ENCODE results near the gene MFSD11. TPM values are rescaled to one million over a fixed set of nuclear protein-coding genes. Genes with fewer than 3 reads are reported as not detected.

MFSD11 gene
- total RNA-seq, 1 donor from 2014 or later: 29.6 TPM

GRCh38 chr17:76700617-76701470 is 37.1 kb upstream of the MFSD11 start:
- no peaks in the 10 kb centered on the region for H3K27me3 Mint-ChIP-seq (ENCODE audit: low read depth)
- peak overlapping the region; percentile 95 for H3K27ac Mint-ChIP-seq (ENCODE audit: unreplicated experiment)
- DNase-seq (ENCODE audit: low read depth, low spot score): no peak
- peak overlapping the region; percentile 15 for H3K4me3 Mint-ChIP-seq
- TF ChIP-seq, protein P1, sequence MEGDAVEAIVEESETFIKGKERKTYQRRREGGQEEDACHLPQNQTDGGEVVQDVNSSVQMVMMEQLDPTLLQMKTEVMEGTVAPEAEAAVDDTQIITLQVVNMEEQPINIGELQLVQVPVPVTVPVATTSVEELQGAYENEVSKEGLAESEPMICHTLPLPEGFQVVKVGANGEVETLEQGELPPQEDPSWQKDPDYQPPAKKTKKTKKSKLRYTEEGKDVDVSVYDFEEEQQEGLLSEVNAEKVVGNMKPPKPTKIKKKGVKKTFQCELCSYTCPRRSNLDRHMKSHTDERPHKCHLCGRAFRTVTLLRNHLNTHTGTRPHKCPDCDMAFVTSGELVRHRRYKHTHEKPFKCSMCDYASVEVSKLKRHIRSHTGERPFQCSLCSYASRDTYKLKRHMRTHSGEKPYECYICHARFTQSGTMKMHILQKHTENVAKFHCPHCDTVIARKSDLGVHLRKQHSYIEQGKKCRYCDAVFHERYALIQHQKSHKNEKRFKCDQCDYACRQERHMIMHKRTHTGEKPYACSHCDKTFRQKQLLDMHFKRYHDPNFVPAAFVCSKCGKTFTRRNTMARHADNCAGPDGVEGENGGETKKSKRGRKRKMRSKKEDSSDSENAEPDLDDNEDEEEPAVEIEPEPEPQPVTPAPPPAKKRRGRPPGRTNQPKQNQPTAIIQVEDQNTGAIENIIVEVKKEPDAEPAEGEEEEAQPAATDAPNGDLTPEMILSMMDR (conservative IDR thresholded peaks at IDR 0.05): no peak
- H3K4me1 Mint-ChIP-seq: peaks cover 52% of the 10 kb centered on the region
- H3K9me3 Mint-ChIP-seq: no peaks in the 10 kb centered on the region
- H3K36me3 Mint-ChIP-seq (ENCODE audit: low read depth): no peaks in the 10 kb centered on the region

DNA sequence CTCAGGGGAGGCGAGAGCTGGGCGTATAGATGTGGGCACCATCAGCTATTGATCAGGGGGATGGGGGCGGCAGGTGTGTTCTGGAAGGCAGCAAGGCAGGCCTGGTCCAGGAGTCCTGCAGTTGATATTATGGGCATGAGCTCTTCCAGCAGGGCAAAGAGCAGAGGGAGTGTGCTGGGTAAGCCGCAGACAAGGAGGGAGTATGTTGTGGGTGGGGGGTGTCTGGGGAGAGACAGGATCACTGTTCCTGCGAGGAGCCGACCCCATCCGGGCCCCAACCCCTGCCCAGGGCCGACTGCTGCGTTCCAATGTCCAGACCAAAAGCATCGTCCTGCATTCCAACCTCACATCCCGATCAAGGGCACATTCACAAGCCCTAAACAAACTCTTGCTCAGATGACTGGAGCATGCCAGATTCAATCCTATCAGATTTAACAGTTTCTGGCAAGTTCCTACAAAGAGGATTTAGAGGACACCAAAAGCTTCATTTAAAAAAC is 36.4 kb upstream of the MFSD11 start:
- Mint-ChIP-seq H3K36me3 (ENCODE audit: low read depth) (no peaks in the 10 kb centered on the region), H3K27me3 (ENCODE audit: low read depth) (no peaks in the 10 kb centered on the region), H3K4me3 (peak overlapping the region; percentile 15), H3K27ac (ENCODE audit: unreplicated experiment) (peak overlapping the region; percentile 32), H3K4me1 (peaks cover 51% of the 10 kb centered on the region), H3K9me3 (no peaks in the 10 kb centered on the region)
- DNase-seq (ENCODE audit: low read depth, low spot score): no peak
- TF ChIP-seq, protein P1 (conservative IDR thresholded peaks at IDR 0.05): no peak

DNA sequence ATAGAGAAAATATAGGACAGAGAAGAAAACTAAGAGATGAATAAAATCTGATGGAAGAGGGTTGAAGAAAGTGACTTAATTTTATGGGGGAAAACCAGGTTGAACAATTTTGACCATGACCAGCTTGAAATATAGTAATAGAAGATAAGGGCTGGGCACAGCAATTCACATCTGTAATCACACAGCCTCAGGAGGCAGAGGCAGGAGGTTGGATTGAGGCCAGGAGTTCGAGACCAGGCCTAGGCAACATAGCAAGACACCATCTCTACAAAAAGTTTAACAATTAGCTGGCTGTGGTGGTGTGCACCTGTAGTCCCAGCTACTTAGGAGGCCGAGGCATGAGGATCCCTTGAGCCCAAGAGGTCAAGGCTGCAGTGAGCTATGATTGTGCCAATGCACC is 35.8 kb upstream of the MFSD11 start:
- H3K4me1 Mint-ChIP-seq: peaks cover 50% of the 10 kb centered on the region
- no peak overlapping the region for H3K27ac Mint-ChIP-seq (ENCODE audit: unreplicated experiment)
- no peak overlapping the region for H3K4me3 Mint-ChIP-seq

GRCh38 chr17:76702941-76703637 is 34.8 kb upstream of the MFSD11 start:
- DNase-seq (ENCODE audit: low read depth, low spot score): no peak
- Mint-ChIP-seq H3K9me3 (no peaks in the 10 kb centered on the region), H3K27ac (ENCODE audit: unreplicated experiment) (no peak overlapping the region), H3K4me3 (no peak overlapping the region), H3K36me3 (ENCODE audit: low read depth) (no peaks in the 10 kb centered on the region), H3K4me1 (peaks cover 46% of the 10 kb centered on the region), H3K27me3 (ENCODE audit: low read depth) (no peaks in the 10 kb centered on the region)
- TF ChIP-seq, protein P1 (conservative IDR thresholded peaks at IDR 0.05): no peak

More for the DNA sequence above, 35.8 kb upstream of the MFSD11 start:
- Mint-ChIP-seq H3K27me3 (ENCODE audit: low read depth) (no peaks in the 10 kb centered on the region), H3K36me3 (ENCODE audit: low read depth) (no peaks in the 10 kb centered on the region), H3K9me3 (no peaks in the 10 kb centered on the region)
- TF ChIP-seq, protein P1 (conservative IDR thresholded peaks at IDR 0.05): no peak
- no peak for DNase-seq (ENCODE audit: low read depth, low spot score)

DNA sequence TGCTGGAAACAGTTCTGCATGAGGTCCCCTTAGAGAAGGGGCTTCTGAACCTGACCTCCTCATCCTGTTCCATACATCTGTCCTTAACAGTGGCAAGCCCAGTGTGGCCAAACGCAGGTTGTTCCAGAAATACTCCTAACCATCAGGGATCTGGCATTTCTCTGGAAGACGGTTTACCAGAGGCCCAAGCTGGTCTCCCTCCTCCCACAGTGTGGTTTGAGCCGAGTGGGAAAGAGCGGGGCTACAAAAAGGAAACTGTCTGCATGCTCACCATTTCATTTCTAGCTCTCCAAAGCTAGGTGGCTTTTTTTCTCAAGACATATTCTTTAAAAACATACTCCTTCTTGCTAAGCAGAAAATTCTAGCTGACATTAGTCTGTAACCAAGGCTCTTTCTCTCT is 33.1 kb upstream of the MFSD11 start:
- peaks cover 3% of the 10 kb centered on the region for H3K27me3 Mint-ChIP-seq (ENCODE audit: low read depth)
- H3K4me1 Mint-ChIP-seq: peaks cover 52% of the 10 kb centered on the region
- TF ChIP-seq, protein P1 (conservative IDR thresholded peaks at IDR 0.05): no peak
- H3K4me3 Mint-ChIP-seq: peak overlapping the region; percentile 24
- no peak for DNase-seq (ENCODE audit: low read depth, low spot score)
- H3K36me3 Mint-ChIP-seq (ENCODE audit: low read depth): no peaks in the 10 kb centered on the region
- no peaks in the 10 kb centered on the region for H3K9me3 Mint-ChIP-seq
- H3K27ac Mint-ChIP-seq (ENCODE audit: unreplicated experiment): no peak overlapping the region
